ENCODE data around the gene MPRIP.
A peak's percentile ranks its signal among the peaks of the same experiment; 100 is the strongest.

The MPRIP gene

GRCh38 chr17:17228521-17229279 lies 186.4 kb downstream of the MPRIP start:
- TF ChIP-seq, protein P1, sequence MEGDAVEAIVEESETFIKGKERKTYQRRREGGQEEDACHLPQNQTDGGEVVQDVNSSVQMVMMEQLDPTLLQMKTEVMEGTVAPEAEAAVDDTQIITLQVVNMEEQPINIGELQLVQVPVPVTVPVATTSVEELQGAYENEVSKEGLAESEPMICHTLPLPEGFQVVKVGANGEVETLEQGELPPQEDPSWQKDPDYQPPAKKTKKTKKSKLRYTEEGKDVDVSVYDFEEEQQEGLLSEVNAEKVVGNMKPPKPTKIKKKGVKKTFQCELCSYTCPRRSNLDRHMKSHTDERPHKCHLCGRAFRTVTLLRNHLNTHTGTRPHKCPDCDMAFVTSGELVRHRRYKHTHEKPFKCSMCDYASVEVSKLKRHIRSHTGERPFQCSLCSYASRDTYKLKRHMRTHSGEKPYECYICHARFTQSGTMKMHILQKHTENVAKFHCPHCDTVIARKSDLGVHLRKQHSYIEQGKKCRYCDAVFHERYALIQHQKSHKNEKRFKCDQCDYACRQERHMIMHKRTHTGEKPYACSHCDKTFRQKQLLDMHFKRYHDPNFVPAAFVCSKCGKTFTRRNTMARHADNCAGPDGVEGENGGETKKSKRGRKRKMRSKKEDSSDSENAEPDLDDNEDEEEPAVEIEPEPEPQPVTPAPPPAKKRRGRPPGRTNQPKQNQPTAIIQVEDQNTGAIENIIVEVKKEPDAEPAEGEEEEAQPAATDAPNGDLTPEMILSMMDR (IDR thresholded peaks at IDR 0.05): no peak
- no peak for DNase-seq (ENCODE audit: low spot score)
- peak overlapping the region in 1 of 2 donors; percentile 37 for H3K27ac ChIP-seq
- no peak overlapping the region for H3K4me3 ChIP-seq

- DNase-seq (ENCODE audit: low spot score): no peak
- TF ChIP-seq, protein P1 (IDR thresholded peaks at IDR 0.05): no peak
- Histone ChIP-seq H3K4me3 (no peak overlapping the region), H3K27ac (no peak overlapping the region)
Observed at GRCh38 chr17:17229416-17230384, 187.4 kb downstream of the MPRIP start.

- H3K27ac ChIP-seq: no peak overlapping the region
- TF ChIP-seq, protein P1 (IDR thresholded peaks at IDR 0.05): no peak
- no peak for DNase-seq (ENCODE audit: low spot score)
Observed at GRCh38 chr17:17231621-17232302, 189.5 kb downstream of the MPRIP start.

DNA sequence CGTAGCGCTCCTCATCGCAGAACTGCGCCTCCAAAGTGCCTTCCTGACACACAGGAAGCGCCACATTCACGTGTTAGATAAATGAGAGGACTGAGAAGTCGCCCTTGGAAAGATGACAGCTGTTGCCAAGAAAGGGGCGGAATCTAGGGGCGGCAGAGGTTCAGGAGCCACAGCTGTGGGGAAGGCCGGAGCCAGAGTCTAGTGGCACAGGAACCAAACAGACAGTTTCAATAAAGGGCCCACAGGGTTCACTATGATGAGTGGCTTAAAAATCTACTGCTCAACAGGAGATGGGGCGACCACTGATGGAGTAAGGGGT lies 190.0 kb downstream of the MPRIP start:
- no peak for DNase-seq (ENCODE audit: low spot score)
- TF ChIP-seq, protein P1 (IDR thresholded peaks at IDR 0.05): no peak
- Histone ChIP-seq H3K4me3 (no peak overlapping the region), H3K27ac (no peak overlapping the region)

More at GRCh38 chr17:17231621-17232302, 189.5 kb downstream of the MPRIP start:
- no peak overlapping the region for H3K4me3 ChIP-seq

DNA sequence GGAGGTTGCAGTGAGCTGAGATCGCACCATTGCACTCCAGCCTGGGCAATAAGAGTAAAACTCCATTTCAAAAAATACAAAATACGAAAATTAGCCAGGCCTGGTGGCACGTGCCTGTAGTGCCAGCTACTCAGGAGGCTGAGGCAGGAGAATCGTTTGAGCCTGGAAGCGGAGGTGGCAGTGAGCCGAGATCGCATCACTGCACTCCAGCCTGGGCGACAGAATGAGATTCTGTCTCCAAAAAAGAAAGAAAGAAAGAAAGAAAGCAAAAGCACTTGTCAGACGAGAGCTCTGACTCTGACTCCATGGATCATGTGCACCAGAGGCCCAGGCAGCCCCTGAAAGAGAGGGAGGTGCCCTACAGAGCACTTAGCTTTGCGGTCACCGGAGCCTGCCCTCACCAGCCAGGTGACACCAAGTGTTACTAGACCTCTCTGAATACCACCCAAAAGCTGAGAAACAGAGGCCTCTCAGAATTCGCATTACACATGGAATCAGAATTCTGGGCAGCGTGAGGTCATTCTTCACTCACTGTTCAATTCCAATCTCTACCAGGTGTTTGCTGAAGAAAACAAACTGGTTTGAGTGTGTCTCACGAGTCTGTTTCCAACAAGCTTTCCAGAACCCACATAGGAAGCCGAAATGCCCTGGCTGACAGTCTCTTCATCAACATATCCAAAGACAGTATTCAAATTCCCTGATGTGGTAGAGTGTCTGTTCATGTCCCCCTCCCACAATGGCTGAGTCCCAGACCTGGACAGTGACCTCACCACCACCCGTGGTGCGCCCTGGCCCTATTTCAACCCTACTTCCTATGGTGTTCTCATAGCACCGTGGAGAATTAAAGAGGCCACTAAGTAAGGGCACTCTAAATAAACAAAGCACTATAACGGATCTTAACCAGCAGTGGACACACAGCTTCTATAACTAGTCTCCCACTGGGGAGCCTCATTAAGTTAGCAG lies 193.2 kb downstream of the MPRIP start:
- no peak for DNase-seq (ENCODE audit: low spot score)
- peak overlapping the region; percentile 79 for H3K4me3 ChIP-seq
- TF ChIP-seq, protein P1 (IDR thresholded peaks at IDR 0.05): no peak

More for the DNA sequence above, 193.2 kb downstream of the MPRIP start:
- H3K27ac ChIP-seq: peak overlapping the region; percentile 20 to 93
